Forelimb muscle (tissue), 1 donor: Measurements from ENCODE around the gene KRTAP10-11. TPM values are rescaled to one million over a fixed set of nuclear protein-coding genes. Genes with fewer than 3 reads are reported as not detected.
"Not testable (repeated sequence)": the region's sequence is repeated elsewhere in the genome, so short reads cannot be mapped to it uniquely, and the experiment has no call there.

Experiments used
- DNase-seq: peaks from one replicate; pipeline ENCODE4 v3.0.0-alpha.2; 2013; ENCODE audit warnings: low read depth
- polyA plus RNA-seq: library from polyadenylated mRNA; unstranded; fragments of 120-200 nt; gene quantifications from one replicate; pipeline ENCODE4 v1.2.1, GENCODE V29; 2013; ENCODE audit not compliant: insufficient read length

KRTAP10-11 gene
- polyA plus RNA-seq, 1 donor, result not detected

- DNase-seq, result no peak
Measured at GRCh38 chr21:44614961-44615391, 31.2 kb upstream of the KRTAP10-11 start.

- DNase-seq, result no peak
Measured at GRCh38 chr21:44615466-44615865, 30.7 kb upstream of the KRTAP10-11 start.

DNA sequence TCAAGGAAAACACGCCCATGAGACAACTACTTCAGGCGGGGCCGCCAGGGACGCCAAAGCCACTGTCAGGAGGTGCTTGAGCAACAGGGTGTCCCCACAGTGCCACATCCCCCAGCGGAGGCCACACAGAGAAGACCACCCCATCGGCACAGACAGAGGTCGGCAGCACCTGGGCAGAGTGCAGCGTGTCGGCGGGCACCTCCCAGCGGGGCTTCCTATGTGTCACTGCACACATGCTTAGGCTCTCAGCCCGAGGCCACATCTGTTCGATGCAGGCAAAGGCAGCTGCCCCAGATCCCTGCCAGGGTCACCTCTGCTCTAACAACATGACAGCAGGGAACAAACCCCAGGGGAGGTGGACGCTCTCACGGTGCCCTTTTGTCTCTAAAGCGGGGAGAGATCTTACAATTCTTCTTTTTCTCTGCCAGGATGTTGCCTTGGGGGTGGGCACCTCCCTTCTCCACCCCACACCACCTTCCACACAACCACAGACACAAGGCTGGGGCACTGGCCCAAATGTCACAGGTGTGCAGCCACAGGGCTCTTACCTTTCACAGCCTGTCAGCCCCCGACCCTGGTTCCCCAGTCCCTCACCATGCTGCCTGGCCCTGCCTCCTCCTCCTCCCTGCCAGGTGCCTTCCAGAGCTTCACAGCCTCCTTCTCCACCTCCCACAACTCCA is 30.2 kb upstream of the KRTAP10-11 start:
- DNase-seq, result no peak

DNA sequence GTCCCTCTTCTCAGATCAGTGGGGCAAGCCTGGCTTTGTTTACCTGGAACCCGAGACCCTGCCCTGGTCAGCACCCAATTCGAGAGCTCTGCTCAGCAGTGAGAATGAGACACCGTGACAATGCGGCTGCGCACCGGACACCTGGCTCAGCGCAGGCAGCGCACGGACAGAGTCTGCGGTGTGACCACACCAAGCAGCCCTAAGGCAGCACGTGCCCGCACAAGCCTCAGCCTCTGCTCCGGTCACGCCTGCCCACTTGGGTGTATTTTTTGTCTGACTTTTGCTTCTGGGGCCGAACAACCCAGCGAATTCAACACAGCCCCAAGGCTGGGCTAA is 29.7 kb upstream of the KRTAP10-11 start:
- no peak for DNase-seq

- no peak for DNase-seq
Measured at GRCh38 chr21:44617071-44617501, 29.1 kb upstream of the KRTAP10-11 start.

DNA sequence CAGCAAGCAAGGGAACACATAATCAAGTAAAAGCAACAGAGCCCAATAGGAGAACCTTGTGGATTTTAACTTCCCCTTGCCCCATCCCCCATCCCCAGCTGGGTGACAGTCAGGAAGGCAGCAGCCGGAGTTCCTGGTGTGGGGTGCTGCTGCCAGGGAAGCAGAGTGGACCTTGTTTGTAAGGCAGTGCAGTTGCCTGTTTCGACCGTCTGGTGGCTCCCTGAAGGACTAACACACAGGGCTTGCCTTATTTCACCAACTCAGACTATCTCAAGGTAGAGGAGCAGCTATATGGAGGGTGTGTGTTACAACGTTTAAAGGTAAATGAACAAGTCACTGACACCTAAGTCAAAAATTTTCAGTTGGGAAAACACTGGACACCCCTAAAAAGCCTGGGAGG is 27.7 kb upstream of the KRTAP10-11 start:
- no peak for DNase-seq

DNA sequence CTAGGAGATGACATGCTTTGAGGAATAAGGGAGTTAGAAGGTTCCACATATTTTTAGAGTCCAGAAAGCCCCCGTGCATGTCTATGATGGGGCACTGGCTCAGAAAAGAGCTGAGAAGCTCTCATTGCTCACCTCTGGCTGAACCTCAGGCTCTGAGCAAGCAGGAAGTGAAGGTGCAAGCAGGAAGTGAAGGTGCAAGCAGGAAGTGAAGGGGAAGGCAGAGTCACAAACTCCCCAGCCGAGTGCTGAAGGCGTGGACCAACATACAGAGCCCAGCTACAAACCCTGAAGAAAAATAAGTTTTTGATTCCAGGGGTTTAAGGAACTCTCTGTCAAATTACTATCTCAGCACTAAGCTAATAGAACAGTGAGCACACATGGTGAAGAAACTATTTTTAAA is 27.3 kb upstream of the KRTAP10-11 start:
- no peak for DNase-seq

GRCh38 chr21:44619886-44620285 is 26.3 kb upstream of the KRTAP10-11 start:
- no peak for DNase-seq

GRCh38 chr21:44623575-44623974 is 22.6 kb upstream of the KRTAP10-11 start:
- no peak for DNase-seq

GRCh38 chr21:44625756-44626155 is 20.5 kb upstream of the KRTAP10-11 start:
- DNase-seq, result no peak

- DNase-seq, result no peak
Measured at GRCh38 chr21:44626262-44626661, 20.0 kb upstream of the KRTAP10-11 start.

DNA sequence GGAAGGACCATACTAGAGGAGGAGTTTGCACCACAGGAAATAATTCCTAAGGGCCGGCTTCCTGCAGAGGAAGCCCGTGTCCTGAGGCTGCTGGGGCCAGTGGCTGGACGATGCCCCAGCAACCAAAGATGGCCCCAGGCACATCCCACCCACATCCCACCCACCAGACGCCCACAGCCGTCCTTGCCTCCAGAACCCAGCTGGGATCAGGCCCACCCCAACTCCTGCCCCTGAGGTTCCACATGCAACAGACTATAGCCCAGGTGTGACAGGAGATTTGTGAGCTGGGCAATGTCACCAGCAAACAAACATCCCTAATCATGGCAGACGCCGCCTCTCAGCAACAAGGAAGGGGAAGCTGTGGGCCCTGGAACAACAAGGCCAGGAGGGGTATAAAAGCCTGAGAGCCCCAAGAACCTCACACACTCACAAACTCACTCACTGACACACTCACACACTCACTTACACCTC is 19.5 kb upstream of the KRTAP10-11 start, which contains the start of gene KRTAP10-9:
TSS of gene KRTAP10-9 (plus strand) at position 421 of the 471 bp plus-strand sequence. CDS start 79 bp downstream, outside the sequence.
- no peak for DNase-seq

DNA sequence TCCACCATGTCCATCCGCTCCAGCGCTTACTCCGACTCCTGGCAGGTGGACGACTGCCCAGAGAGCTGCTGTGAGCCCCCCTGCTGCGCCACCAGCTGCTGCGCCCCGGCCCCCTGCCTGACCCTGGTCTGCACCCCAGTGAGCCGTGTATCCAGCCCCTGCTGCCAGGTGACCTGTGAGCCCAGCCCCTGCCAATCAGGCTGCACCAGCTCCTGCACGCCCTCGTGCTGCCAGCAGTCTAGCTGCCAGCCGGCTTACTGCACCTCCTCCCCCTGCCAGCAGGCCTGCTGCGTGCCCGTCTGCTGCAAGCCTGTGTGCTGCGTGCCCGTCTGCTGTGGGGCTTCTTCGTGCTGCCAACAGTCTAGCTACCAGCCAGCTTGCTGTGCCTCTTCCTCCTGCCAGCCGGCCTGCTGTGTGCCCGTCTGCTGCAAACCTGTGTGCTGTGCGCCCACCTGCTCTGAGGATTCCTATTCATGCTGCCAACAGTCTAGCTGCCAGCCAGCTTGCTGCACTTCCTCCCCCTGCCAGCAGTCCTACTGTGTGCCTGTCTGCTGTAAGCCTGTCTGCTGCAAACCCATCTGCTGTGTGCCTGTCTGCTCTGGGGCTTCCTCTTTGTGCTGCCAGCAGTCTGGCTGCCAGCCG is 18.9 kb upstream of the KRTAP10-11 start:
- DNase-seq, result not testable (repeated sequence)

DNA sequence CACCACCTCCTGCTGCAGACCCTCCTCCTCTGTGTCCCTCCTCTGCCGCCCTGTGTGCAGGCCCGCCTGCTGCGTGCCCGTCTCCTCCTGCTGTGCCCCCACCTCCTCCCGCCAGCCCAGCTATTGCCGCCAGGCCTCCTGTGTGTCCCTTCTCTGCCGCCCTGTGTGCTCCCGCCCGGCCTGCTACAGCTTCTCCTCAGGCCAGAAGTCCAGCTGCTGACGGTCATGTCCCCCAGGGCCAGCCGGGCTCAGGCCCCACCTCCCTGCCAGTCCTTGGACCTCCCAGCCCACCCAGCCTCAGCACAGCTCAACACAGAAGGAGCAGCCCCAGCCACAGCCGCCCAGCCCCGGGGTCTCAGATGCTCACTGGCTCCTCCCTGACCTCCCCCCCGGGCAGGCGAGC is 18.4 kb upstream of the KRTAP10-11 start:
- DNase-seq, result not testable (repeated sequence)

DNA sequence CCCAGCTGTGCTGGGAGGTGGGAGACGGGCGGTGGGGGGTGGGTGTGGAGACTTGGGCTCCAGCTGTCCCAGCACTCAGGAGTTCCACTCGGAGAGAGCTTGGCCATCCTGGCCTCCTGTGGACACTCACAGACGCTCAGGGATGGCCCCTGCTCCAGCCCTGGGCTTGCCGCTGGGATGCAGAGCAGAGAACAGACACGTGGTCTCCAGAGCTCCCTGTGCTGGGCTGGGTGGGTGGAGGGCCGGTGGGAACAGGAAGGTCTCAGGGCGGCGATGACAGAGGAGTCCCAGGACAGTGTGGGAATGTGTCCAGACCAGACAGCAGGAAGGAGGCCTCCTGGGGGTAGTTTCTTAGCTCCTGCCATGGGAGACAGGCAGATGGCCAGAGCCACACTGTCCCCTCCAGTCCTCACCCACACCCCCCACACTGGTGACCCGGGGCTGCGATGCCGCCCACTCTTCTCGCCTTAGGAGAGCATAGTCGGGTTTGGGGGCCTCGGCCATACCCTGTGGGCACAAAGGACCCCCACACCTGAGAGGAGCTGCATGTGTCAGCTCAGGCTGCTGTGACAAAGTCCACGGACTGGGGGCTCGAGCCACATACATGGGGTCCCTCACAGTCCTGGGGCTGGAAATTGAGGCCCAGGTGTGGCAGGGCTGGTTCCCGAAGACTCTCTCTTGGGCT is 17.4 kb upstream of the KRTAP10-11 start:
- no peak for DNase-seq

GRCh38 chr21:44630440-44630839 is 15.8 kb upstream of the KRTAP10-11 start:
- no peak for DNase-seq

- no peak for DNase-seq
Measured at GRCh38 chr21:44632067-44632466, 14.1 kb upstream of the KRTAP10-11 start.

DNA sequence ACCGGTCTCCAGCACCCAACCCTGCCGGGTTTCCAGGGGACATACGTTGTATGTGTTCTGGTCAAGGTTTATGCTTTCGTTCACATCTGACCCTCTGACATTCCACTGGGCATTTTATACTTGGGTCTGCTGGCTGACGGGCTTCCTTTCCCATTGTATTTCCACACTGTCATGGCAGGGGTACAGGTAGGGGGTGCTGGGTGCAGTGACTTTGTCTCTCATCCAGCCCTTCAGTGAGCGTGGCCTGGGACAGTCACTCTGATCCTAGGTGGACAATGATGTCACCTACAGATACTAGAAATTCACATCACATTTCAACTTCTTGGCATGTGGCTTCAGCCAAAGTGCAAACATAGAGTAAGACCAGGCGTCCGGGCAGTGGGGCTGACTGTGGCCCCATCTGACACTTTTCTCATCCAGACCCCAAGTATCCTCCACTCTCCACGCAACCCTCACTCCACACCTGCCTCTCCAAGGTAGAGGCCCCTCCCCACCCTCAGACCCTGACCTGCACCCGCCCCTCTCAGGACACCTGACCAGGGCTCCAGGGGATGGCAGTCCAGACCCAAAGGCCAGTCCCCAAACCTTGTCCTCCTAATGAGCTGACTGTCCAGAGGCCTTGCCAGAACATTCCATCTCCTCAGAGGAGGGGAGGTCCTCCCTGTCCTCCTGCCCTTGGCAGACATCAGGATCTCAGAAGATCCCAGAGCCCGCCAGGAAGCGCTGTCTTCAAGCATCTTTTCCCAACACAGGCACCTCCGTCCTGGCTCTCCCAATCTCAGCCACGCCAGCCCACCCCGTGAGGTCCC is 9.8 kb upstream of the KRTAP10-11 start:
- DNase-seq, result no peak

- no peak for DNase-seq
Measured at GRCh38 chr21:44637018-44637850, 9.0 kb upstream of the KRTAP10-11 start, which contains the start of gene KRTAP10-10. TSS of gene KRTAP10-10 (plus strand) at chr21:44637356. CDS start at chr21:44637418, 62 bp downstream.

GRCh38 chr21:44637851-44638348 is 8.3 kb upstream of the KRTAP10-11 start:
- not testable (repeated sequence) for DNase-seq
